A549 (cell line): ENCODE results near the gene SLU7. TPM values are rescaled to one million over a fixed set of nuclear protein-coding genes. Genes with fewer than 3 reads are reported as not detected.

Experiments used
- ATAC-seq, 2 experiments: fragments of 200-7000 bp in 1 of 2; fragments of >200 bp in 1 of 2; cut with Nextera tagmentation in 1 of 2; cut with Tn5 transposase in 1 of 2; 3 replicates each; pipeline versions ENCODE4 v1.8.0 to v1.9.1; 2018 to 2020; ENCODE audit warnings: mild to moderate bottlenecking in 1 of 2, moderate library complexity in 1 of 2
- CTCF ChIA-PET: fragments of 300-600 bp; sonication (Branson Sonifier 250); formaldehyde crosslinking; extraction: SDS; loops from one replicate; lab custom pipeline; 2021; ENCODE audit warnings: antibody characterized with exemption, inconsistent platforms; lab: Yijun Ruan, JAX
- POLR2A ChIA-PET: fragments of 350-600 bp; formaldehyde crosslinking; extraction: SDS; loops from one replicate; lab custom pipeline; 2021; ENCODE audit warnings: antibody characterized with exemption, inconsistent platforms; lab: Yijun Ruan, JAX
- DNase-seq, 2 experiments: peaks; one replicate each; pipeline versions ENCODE4 v3.0.0 to v3.0.0-alpha.2; 2011 to 2016; ENCODE audit warnings: low read depth in 1 of 2, low spot score in 1 of 2
- FAIRE-seq: peaks from 2 replicates; lab custom pipeline; 2011; peaks lifted over from hg19 to GRCh38; lab: Jason Lieb, UNC
- H3K27ac ChIP-seq, 2 experiments: fragments of >200 bp; sonication (Bioruptor Twin); formaldehyde crosslinking; 3 replicates each; pipeline ENCODE4 v1.5.1; 2016 to 2017
- H3K4me1 ChIP-seq: fragments of >200 bp; sonication (Bioruptor Twin); formaldehyde crosslinking; 3 replicates; pipeline ENCODE4 v1.6.1; 2016
- H3K4me2 ChIP-seq: fragments of >200 bp; sonication (Bioruptor Twin); formaldehyde crosslinking; 3 replicates; pipeline ENCODE4 v1.6.1; 2016
- H3K4me3 ChIP-seq: fragments of >200 bp; sonication (Bioruptor Twin); formaldehyde crosslinking; 3 replicates; pipeline ENCODE4 v1.5.1; 2016
- H3K9me3 ChIP-seq: fragments of >200 bp; sonication (Bioruptor Twin); formaldehyde crosslinking; 3 replicates; pipeline ENCODE4 v1.6.1; 2016
- CBX2 ChIP-seq: fragments of 200-600 bp; sonication (generic); IDR thresholded peaks from 2 replicates; pipeline ENCODE4 v1.6.1; 2016; ENCODE audit warnings: low read depth, mild to moderate bottlenecking, borderline replicate concordance
- CBX8 ChIP-seq: fragments of 200-600 bp; sonication (generic); IDR thresholded peaks from 2 replicates; pipeline ENCODE4 v1.6.1; 2016
- CHD2 ChIP-seq: fragments of 150-350 bp; IDR thresholded peaks from 2 replicates; pipeline ENCODE4 v1.6.1; 2014; ENCODE audit warnings: low read length; ENCODE audit not compliant: partially characterized antibody
- CHD4 ChIP-seq: fragments of 200-600 bp; sonication (generic); IDR thresholded peaks from 2 replicates; pipeline ENCODE4 v1.6.1; 2016; ENCODE audit warnings: antibody characterized with exemption, mild to moderate bottlenecking, borderline replicate concordance
- CTCF ChIP-seq: fragments of >200 bp; sonication (Bioruptor Twin); formaldehyde crosslinking; IDR thresholded peaks from 3 replicates; pipeline ENCODE4 v1.5.1; 2016
- E2F6 ChIP-seq: IDR thresholded peaks from 2 replicates; pipeline ENCODE4 v1.6.1; 2012; ENCODE audit warnings: low read depth, borderline replicate concordance
- ESRRA ChIP-seq: fragments of 150-350 bp; IDR thresholded peaks from 2 replicates; pipeline ENCODE4 v1.6.1; 2014; ENCODE audit warnings: mild to moderate bottlenecking, low read length, borderline replicate concordance
- HEYL ChIP-seq: fragments of 250-450 bp; sonication (Bioruptor Pico); IDR thresholded peaks from 2 replicates; pipeline ENCODE4 v1.8.0; 2021; ENCODE audit warnings: mild to moderate bottlenecking, moderate library complexity
- HOXA7 ChIP-seq: fragments of 250-450 bp; sonication (Bioruptor Pico); IDR thresholded peaks from 2 replicates; pipeline ENCODE4 v1.5.0; 2020; ENCODE audit warnings: mild to moderate bottlenecking, moderate library complexity
- HOXB13 ChIP-seq: fragments of 250-450 bp; sonication (Bioruptor Pico); IDR thresholded peaks from 2 replicates; pipeline ENCODE4 v1.5.0; 2020; ENCODE audit warnings: low read depth, mild to moderate bottlenecking, moderate library complexity
- KDM1A ChIP-seq: fragments of 200-600 bp; sonication (generic); IDR thresholded peaks from 2 replicates; pipeline ENCODE4 v1.6.1; 2016; ENCODE audit warnings: low read depth, mild to moderate bottlenecking
- KDM5A ChIP-seq: fragments of 200-600 bp; sonication (generic); IDR thresholded peaks from 2 replicates; pipeline ENCODE4 v1.6.1; 2016; ENCODE audit warnings: antibody characterized with exemption, mild to moderate bottlenecking
- POLR2A ChIP-seq: IDR thresholded peaks from 2 replicates; pipeline ENCODE4 v1.6.1; 2012; ENCODE audit warnings: mild to moderate bottlenecking, low read length
- RAD21 ChIP-seq, 2 experiments: fragments of >200 bp in 1 of 2; sonication (Bioruptor Twin) in 1 of 2; formaldehyde crosslinking in 1 of 2; IDR thresholded peaks in 1 of 2; conservative IDR thresholded peaks in 1 of 2; 2 replicates in 1 of 2; 3 replicates in 1 of 2; pipeline ENCODE4 v1.6.1; 2012 to 2018; ENCODE audit warnings: inconsistent platforms in 1 of 2
- RARB ChIP-seq: fragments of 250-450 bp; sonication (Bioruptor Pico); IDR thresholded peaks from 2 replicates; pipeline ENCODE4 v1.8.0; 2021; ENCODE audit warnings: mild to moderate bottlenecking, moderate library complexity
- RNF2 ChIP-seq: fragments of 200-600 bp; sonication (generic); IDR thresholded peaks from 2 replicates; pipeline ENCODE4 v1.6.1; 2016; ENCODE audit warnings: low read depth, mild to moderate bottlenecking, antibody characterized with exemption, moderate library complexity, borderline replicate concordance
- TP53 ChIP-seq: fragments of 250-450 bp; sonication (Bioruptor Pico); IDR thresholded peaks from 2 replicates; pipeline ENCODE4 v1.5.0; 2021; ENCODE audit warnings: mild to moderate bottlenecking, moderate library complexity
- ZC3H11A ChIP-seq: fragments of 450-650 bp; IDR thresholded peaks from 2 replicates; pipeline ENCODE4 v1.6.1; 2014; ENCODE audit warnings: antibody characterized with exemption, mild to moderate bottlenecking
- ZNF302 ChIP-seq: fragments of 250-450 bp; sonication (Bioruptor Pico); IDR thresholded peaks from 2 replicates; pipeline ENCODE4 v1.9.0; 2021; ENCODE audit warnings: inconsistent platforms, mild to moderate bottlenecking, moderate library complexity
- WGBS: methylation state at CpG from one replicate; pipeline ENCODE4 v1.1.6; 2017; ENCODE audit errors: missing lambda C conversion rate; 5-methylcytosine and 5-hydroxymethylcytosine counted together
- polyA plus RNA-seq, 4 experiments: library from polyadenylated mRNA; depleted of rRNA in 3 of 4; stranded (reverse); fragments of >200 nt; fragmentation: RNase III in 1 of 4; extraction: RNeasy Plus Mini Kit Qiagen cat#74134 plus additional on column Dnase treatment in 1 of 4; gene quantifications; 2 replicates in 3 of 4; 3 replicates in 1 of 4; pipeline ENCODE4 v1.2.3, GENCODE V29; 2011 to 2017
- TF ChIP-seq, protein P1 (sequence below): IDR thresholded peaks from 2 replicates; pipeline ENCODE4 v1.6.1; 2012

The SLU7 gene
- polyA plus RNA-seq, 2 of the 4 experiments (the other 2 are of a cell fraction): 67.0 to 75.5 TPM

DNA sequence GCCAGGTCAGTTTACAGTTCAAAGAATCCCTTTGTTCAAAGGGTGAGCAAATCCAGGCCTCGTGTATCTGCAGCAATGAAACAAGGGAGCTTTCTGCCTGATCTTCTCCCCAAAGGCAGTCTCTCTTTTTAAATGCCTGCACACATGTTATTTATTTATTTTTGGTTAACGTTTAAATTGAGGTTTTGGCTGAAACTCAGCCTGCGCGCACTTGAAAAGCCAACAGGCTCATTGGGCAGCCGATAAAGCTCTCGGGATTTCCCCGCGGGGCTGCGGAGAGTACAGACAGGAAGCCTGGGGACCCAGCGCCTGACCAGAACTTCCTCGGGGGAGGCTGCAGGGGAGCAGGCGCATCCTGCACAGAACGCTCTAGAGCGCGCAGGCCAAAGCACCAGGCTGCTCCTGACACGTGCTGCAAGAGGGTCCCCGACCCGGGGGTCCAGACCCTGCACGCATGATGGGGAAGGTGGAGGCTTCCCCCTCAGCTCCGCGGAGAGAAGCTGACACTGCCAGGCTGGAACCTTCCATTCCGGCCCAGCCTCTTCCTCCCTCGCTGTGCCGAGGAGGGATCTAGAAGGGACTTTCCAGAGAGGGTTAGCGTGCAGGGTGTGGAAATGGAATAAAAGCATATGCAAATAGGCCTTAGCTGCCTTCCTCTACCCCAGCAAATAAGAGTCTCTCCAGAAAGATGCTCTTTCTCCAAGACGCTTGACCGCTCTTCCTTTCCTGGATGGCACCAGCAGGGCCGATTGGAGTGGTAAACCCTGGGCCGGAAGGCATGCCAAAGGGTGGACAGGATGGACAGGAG, 48.9 kb upstream of the SLU7 start:
- H3K4me1 ChIP-seq: peaks cover 17% of the 10 kb centered on the region
- FAIRE-seq (no peak), DNase-seq (peak; percentile 18 to 30), ATAC-seq (peak; percentile 76 to 88)
- TF ChIP-seq, protein P1, sequence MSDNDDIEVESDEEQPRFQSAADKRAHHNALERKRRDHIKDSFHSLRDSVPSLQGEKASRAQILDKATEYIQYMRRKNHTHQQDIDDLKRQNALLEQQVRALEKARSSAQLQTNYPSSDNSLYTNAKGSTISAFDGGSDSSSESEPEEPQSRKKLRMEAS: peak; percentile 32; the same call in 1 of the 2 replicates
- no peak for TF ChIP-seq TP53
- TF ChIP-seq CBX8: no peak
- H3K9me3 ChIP-seq: no peaks in the 10 kb centered on the region
- 20% methylated on average over 19 of the region's 29 CpGs for WGBS
- ChIA-PET POLR2A (no interaction called here), CTCF (interaction anchor here (1.4 to 6.1 kb wide), 2 partner anchors 26 to 29 kb away, joined by 3 to 49 read pairs; no protein-coding TSS in a partner anchor)
- peak overlapping the region; percentile 66 for H3K4me2 ChIP-seq
- H3K27ac ChIP-seq: peak overlapping the region in 1 of 2 experiments; percentile 52; a peak in 2 of 6 replicates
- H3K4me3 ChIP-seq: peak overlapping the region; percentile 28; the same call in 2 of the 3 replicates

- whole genome bisulfite sequencing: 58% methylated on average over 9 of the region's 9 CpGs
- DNase-seq: peak in 1 of 2 experiments; percentile 3
- H3K4me1 ChIP-seq: peaks cover 17% of the 10 kb centered on the region
- CTCF ChIA-PET: interaction anchor here (0.8 to 6.1 kb wide), 4 partner anchors 8 to 49 kb away, joined by 3 to 49 read pairs (median 4); no protein-coding TSS in a partner anchor
- POLR2A ChIA-PET: no interaction called here
- TF ChIP-seq HOXA7 (CRISPR knock-in tag) (no peak), E2F6 (no peak), ZC3H11A (no peak), CBX2 (no peak), HOXB13 (CRISPR knock-in tag) (no peak), CHD2 (no peak), ZNF302 (CRISPR knock-in tag) (no peak), KDM1A (no peak), RNF2 (no peak), POLR2A (no peak), KDM5A (no peak), ESRRA (no peak), HEYL (CRISPR knock-in tag) (no peak), CTCF (no peak), RARB (CRISPR knock-in tag) (no peak), RAD21 (conservative IDR thresholded peaks at IDR 0.05 in 1 of 2, IDR thresholded peaks at IDR 0.05 in 1 of 2) (no peak), CHD4 (no peak)
- TF ChIP-seq, all 56 proteins: peak for 0
- H3K4me2 ChIP-seq: peak overlapping the region; percentile 66
- no peak overlapping the region for H3K27ac ChIP-seq
- H3K4me3 ChIP-seq: no peak overlapping the region
- H3K9me3 ChIP-seq: no peaks in the 10 kb centered on the region
- no peak for FAIRE-seq
- ATAC-seq: no peak; a peak in 1 of 6 replicates
These were observed 48.1 kb upstream of the SLU7 start for GRCh38 chr5:160466889-160467554.
